Measurements from ENCODE around the gene ZC2HC1C.

DNA sequence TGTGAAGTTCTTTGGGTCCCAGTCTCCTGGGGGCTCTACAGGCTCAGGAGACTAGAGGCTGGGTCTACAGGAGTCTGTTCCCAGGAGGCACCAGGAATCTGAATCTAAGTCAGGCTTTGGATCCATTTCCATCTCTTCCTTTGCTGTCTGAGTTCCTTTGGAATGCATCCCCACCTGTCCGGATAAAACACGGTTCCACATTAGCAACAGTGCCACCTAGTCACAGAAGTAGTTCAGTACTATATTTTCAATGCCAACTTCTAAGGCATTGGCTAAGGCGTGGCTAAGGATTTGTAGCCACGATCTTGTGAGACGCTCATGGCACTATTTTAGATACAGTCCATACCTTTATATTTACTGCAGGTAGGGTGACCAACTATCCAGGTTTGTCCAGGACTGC, 15.1 kb downstream of the ZC2HC1C start:
- no peak for TF ChIP-seq EZH2 (conservative IDR thresholded peaks at IDR 0.05; ENCODE audit: low read depth, low read length)
- TF ChIP-seq NFIC (IDR thresholded peaks at IDR 0.05; ENCODE audit: low read length), result no peak
- no peak for TF ChIP-seq SAFB2 (CRISPR knock-in tag; IDR thresholded peaks at IDR 0.05; ENCODE audit: borderline replicate concordance, low read depth)
- no peak for TF ChIP-seq MAF1 (CRISPR knock-in tag; IDR thresholded peaks at IDR 0.05; ENCODE audit: borderline replicate concordance)
- TF ChIP-seq, protein P1, sequence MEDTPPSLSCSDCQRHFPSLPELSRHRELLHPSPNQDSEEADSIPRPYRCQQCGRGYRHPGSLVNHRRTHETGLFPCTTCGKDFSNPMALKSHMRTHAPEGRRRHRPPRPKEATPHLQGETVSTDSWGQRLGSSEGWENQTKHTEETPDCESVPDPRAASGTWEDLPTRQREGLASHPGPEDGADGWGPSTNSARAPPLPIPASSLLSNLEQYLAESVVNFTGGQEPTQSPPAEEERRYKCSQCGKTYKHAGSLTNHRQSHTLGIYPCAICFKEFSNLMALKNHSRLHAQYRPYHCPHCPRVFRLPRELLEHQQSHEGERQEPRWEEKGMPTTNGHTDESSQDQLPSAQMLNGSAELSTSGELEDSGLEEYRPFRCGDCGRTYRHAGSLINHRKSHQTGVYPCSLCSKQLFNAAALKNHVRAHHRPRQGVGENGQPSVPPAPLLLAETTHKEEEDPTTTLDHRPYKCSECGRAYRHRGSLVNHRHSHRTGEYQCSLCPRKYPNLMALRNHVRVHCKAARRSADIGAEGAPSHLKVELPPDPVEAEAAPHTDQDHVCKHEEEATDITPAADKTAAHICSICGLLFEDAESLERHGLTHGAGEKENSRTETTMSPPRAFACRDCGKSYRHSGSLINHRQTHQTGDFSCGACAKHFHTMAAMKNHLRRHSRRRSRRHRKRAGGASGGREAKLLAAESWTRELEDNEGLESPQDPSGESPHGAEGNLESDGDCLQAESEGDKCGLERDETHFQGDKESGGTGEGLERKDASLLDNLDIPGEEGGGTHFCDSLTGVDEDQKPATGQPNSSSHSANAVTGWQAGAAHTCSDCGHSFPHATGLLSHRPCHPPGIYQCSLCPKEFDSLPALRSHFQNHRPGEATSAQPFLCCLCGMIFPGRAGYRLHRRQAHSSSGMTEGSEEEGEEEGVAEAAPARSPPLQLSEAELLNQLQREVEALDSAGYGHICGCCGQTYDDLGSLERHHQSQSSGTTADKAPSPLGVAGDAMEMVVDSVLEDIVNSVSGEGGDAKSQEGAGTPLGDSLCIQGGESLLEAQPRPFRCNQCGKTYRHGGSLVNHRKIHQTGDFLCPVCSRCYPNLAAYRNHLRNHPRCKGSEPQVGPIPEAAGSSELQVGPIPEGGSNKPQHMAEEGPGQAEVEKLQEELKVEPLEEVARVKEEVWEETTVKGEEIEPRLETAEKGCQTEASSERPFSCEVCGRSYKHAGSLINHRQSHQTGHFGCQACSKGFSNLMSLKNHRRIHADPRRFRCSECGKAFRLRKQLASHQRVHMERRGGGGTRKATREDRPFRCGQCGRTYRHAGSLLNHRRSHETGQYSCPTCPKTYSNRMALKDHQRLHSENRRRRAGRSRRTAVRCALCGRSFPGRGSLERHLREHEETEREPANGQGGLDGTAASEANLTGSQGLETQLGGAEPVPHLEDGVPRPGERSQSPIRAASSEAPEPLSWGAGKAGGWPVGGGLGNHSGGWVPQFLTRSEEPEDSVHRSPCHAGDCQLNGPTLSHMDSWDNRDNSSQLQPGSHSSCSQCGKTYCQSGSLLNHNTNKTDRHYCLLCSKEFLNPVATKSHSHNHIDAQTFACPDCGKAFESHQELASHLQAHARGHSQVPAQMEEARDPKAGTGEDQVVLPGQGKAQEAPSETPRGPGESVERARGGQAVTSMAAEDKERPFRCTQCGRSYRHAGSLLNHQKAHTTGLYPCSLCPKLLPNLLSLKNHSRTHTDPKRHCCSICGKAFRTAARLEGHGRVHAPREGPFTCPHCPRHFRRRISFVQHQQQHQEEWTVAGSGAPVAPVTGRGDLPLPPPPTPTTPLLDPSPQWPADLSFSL (CRISPR knock-in tag; IDR thresholded peaks at IDR 0.05), result no peak
- TF ChIP-seq DPF2 (CRISPR knock-in tag; IDR thresholded peaks at IDR 0.05; ENCODE audit: borderline replicate concordance, low read depth), result no peak
- no peak for TF ChIP-seq EP300 (IDR thresholded peaks at IDR 0.05; ENCODE audit: low read depth in 2 of 2, low read length in 2 of 2)
- TF ChIP-seq EP300 (CRISPR knock-in tag; IDR thresholded peaks at IDR 0.05; ENCODE audit: borderline replicate concordance), result no peak
- TF ChIP-seq, protein P2, sequence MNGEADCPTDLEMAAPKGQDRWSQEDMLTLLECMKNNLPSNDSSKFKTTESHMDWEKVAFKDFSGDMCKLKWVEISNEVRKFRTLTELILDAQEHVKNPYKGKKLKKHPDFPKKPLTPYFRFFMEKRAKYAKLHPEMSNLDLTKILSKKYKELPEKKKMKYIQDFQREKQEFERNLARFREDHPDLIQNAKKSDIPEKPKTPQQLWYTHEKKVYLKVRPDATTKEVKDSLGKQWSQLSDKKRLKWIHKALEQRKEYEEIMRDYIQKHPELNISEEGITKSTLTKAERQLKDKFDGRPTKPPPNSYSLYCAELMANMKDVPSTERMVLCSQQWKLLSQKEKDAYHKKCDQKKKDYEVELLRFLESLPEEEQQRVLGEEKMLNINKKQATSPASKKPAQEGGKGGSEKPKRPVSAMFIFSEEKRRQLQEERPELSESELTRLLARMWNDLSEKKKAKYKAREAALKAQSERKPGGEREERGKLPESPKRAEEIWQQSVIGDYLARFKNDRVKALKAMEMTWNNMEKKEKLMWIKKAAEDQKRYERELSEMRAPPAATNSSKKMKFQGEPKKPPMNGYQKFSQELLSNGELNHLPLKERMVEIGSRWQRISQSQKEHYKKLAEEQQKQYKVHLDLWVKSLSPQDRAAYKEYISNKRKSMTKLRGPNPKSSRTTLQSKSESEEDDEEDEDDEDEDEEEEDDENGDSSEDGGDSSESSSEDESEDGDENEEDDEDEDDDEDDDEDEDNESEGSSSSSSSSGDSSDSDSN (CRISPR knock-in tag; IDR thresholded peaks at IDR 0.05), result no peak
- no peak for TF ChIP-seq FOXK2 (IDR thresholded peaks at IDR 0.05)
- TF ChIP-seq ZNF768 (CRISPR knock-in tag; IDR thresholded peaks at IDR 0.05), result no peak
- TF ChIP-seq IRX3 (CRISPR knock-in tag; IDR thresholded peaks at IDR 0.05; ENCODE audit: borderline replicate concordance, low read depth), result no peak
- TF ChIP-seq, protein P3, sequence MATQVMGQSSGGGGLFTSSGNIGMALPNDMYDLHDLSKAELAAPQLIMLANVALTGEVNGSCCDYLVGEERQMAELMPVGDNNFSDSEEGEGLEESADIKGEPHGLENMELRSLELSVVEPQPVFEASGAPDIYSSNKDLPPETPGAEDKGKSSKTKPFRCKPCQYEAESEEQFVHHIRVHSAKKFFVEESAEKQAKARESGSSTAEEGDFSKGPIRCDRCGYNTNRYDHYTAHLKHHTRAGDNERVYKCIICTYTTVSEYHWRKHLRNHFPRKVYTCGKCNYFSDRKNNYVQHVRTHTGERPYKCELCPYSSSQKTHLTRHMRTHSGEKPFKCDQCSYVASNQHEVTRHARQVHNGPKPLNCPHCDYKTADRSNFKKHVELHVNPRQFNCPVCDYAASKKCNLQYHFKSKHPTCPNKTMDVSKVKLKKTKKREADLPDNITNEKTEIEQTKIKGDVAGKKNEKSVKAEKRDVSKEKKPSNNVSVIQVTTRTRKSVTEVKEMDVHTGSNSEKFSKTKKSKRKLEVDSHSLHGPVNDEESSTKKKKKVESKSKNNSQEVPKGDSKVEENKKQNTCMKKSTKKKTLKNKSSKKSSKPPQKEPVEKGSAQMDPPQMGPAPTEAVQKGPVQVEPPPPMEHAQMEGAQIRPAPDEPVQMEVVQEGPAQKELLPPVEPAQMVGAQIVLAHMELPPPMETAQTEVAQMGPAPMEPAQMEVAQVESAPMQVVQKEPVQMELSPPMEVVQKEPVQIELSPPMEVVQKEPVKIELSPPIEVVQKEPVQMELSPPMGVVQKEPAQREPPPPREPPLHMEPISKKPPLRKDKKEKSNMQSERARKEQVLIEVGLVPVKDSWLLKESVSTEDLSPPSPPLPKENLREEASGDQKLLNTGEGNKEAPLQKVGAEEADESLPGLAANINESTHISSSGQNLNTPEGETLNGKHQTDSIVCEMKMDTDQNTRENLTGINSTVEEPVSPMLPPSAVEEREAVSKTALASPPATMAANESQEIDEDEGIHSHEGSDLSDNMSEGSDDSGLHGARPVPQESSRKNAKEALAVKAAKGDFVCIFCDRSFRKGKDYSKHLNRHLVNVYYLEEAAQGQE (IDR thresholded peaks at IDR 0.05; ENCODE audit: borderline replicate concordance in 1 of 2, low read depth in 1 of 2, low read length in 2 of 2), result no peak
